CD8-positive, alpha-beta memory T cell (primary cell): Measurements from ENCODE around the gene RNF10. TPM values are rescaled to one million over a fixed set of nuclear protein-coding genes. Genes with fewer than 3 reads are reported as not detected.

Source experiments
- polyA plus RNA-seq: library from polyadenylated mRNA; unstranded; fragments of 300-500 nt; fragmentation: Illumina TruSeq; gene quantifications from one replicate; pipeline ENCODE4 v1.2.3, GENCODE V29; 2021
- total RNA-seq, 2 experiments: library from RNA; stranded (reverse); gene quantifications; one replicate each; pipeline ENCODE4 v1.2.3, GENCODE V29; 2021

The RNF10 gene
- total and polyA plus RNA-seq, 3 experiments from 2014 or later = 134 to 205 (median 173) TPM

Other genes with a start within 250 kb of the RNF10 start
- 1,000 to 10,000 TPM; 1,831 to 1,935 TPM for gene RNU4-2, start 242.5 kb upstream of the RNF10 start, total RNA-seq
- 44.9 TPM for gene RNU4-2, start 242.5 kb upstream of the RNF10 start, polyA plus RNA-seq
- gene RNU4-1, start 241.1 kb upstream of the RNF10 start, total RNA-seq = 100 to 1,000 TPM; 628 to 678 TPM
- not detected for gene RNU4-1, start 241.1 kb upstream of the RNF10 start, polyA plus RNA-seq
- gene SIRT4, start 232.0 kb upstream of the RNF10 start, total RNA-seq = 1 to 10 TPM; 1.8 to 1.9 TPM
- gene SIRT4, start 232.0 kb upstream of the RNF10 start, polyA plus RNA-seq = 0.68 TPM
- not detected for gene PLA2G1B, start 206.6 kb upstream of the RNF10 start, total RNA-seq
- not detected for gene PLA2G1B, start 206.6 kb upstream of the RNF10 start, polyA plus RNA-seq
- gene MSI1, start 165.2 kb upstream of the RNF10 start, total RNA-seq = under 1 TPM; 0.22 TPM
- gene MSI1, start 165.2 kb upstream of the RNF10 start, polyA plus RNA-seq = not detected
- gene COX6A1, start 96.2 kb upstream of the RNF10 start, total RNA-seq = 100 to 1,000 TPM; 475 TPM
- 785 TPM for gene COX6A1, start 96.2 kb upstream of the RNF10 start, polyA plus RNA-seq
- 10 to 100 TPM; 87.0 to 88.1 TPM for gene TRIAP1, start 88.0 kb upstream of the RNF10 start, total RNA-seq
- 51.6 TPM for gene TRIAP1, start 88.0 kb upstream of the RNF10 start, polyA plus RNA-seq
- gene GATC, start 87.9 kb upstream of the RNF10 start, total RNA-seq = 10 to 100 TPM; 28.6 to 30.6 TPM
- 29.8 TPM for gene GATC, start 87.9 kb upstream of the RNF10 start, polyA plus RNA-seq
- gene SRSF9, start 64.6 kb upstream of the RNF10 start, total RNA-seq = 100 to 1,000 TPM; 269 to 272 TPM
- gene SRSF9, start 64.6 kb upstream of the RNF10 start, polyA plus RNA-seq = 214 TPM
- 100 to 1,000 TPM; 288 to 296 TPM for gene DYNLL1, start 38.2 kb upstream of the RNF10 start, total RNA-seq
- gene DYNLL1, start 38.2 kb upstream of the RNF10 start, polyA plus RNA-seq = 304 TPM
- gene COQ5, start 5.2 kb upstream of the RNF10 start, total RNA-seq = 10 to 100 TPM; 37.5 to 39.0 TPM
- 39.7 TPM for gene COQ5, start 5.2 kb upstream of the RNF10 start, polyA plus RNA-seq
- gene POP5, start 47.0 kb downstream of the RNF10 start, total RNA-seq = 10 to 100 TPM; 77.9 to 83.1 TPM
- gene POP5, start 47.0 kb downstream of the RNF10 start, polyA plus RNA-seq = 101 TPM
- gene CABP1, start 106.3 kb downstream of the RNF10 start, total RNA-seq = under 1 TPM; 0.13 to 0.18 TPM
- gene CABP1, start 106.3 kb downstream of the RNF10 start, polyA plus RNA-seq = not detected
- 100 to 1,000 TPM; 130 to 143 TPM for gene MLEC, start 152.8 kb downstream of the RNF10 start, total RNA-seq
- 74.9 TPM for gene MLEC, start 152.8 kb downstream of the RNF10 start, polyA plus RNA-seq
- gene UNC119B, start 176.1 kb downstream of the RNF10 start, total RNA-seq = 10 to 100 TPM; 29.8 to 30.5 TPM
- gene UNC119B, start 176.1 kb downstream of the RNF10 start, polyA plus RNA-seq = 8.8 TPM
- 10 to 100 TPM; 11.2 to 12.1 TPM for gene ACADS, start 191.5 kb downstream of the RNF10 start, total RNA-seq
- 19.7 TPM for gene ACADS, start 191.5 kb downstream of the RNF10 start, polyA plus RNA-seq